HCEC 1CT (cell line): Measurements from ENCODE around the gene EVL.

Source experiments
- DNase-seq: peaks from one replicate; pipeline ENCODE4 v3.0.0-alpha.2; 2017

The EVL gene

GRCh38 chr14:100067971-100068959 is 3.0 kb downstream of the EVL start:
- DNase-seq: no peak

DNA sequence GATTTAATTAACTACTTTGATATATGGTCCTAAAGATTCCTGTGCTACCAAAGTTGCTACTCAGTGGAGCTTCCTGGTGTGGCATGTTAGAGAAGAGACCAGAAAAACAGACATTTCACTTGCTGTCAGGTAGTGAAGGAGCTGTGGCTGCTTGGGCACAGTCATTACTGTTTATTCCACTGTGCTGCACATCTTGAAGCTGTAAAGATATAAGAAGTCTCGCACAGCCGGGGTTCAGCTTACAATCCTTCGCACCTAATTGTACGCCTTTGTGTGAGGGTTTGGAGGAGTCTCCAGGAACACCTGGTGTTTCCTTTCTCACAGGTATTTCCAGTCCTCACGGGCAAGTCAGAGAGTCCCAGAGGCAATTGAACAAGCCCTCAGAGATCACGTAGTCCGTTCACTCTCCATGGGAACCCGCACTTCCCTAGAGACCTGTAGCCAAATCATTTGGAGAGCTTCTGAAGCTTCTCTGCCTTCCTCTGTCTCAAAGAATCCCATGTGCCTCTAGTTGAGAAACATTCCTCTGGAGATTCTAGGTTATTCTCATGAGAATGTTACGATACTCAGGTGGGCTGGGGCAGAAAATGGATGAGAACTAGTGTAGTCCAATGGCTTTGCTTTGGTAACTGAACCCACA is 4.1 kb downstream of the EVL start:
- DNase-seq: no peak

DNA sequence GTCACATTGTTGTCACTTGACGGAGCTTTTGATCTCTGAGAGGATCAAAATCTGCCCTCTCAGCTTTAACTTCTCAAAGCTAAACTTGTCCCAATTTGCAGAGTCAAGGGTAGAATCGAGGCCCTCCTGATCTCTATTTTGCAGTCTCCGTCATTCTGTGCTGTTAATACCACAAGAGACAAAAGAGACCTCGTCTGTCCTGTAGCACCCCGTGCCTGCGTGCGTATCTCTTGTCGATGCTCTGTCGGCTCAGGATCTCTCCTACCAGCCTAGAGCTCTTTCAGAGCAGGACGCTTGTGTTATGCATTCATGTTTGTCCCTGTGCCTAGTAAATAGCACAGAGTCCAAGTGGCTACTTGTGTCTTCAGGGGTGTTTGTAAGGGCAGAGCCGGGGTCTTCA is 5.1 kb downstream of the EVL start:
- DNase-seq: no peak

GRCh38 chr14:100071545-100071944 is 6.3 kb downstream of the EVL start:
- DNase-seq: no peak

GRCh38 chr14:100072783-100073346 is 7.6 kb downstream of the EVL start:
- no peak for DNase-seq

- no peak for DNase-seq
These were observed 8.6 kb downstream of the EVL start for GRCh38 chr14:100073576-100074430.

DNA sequence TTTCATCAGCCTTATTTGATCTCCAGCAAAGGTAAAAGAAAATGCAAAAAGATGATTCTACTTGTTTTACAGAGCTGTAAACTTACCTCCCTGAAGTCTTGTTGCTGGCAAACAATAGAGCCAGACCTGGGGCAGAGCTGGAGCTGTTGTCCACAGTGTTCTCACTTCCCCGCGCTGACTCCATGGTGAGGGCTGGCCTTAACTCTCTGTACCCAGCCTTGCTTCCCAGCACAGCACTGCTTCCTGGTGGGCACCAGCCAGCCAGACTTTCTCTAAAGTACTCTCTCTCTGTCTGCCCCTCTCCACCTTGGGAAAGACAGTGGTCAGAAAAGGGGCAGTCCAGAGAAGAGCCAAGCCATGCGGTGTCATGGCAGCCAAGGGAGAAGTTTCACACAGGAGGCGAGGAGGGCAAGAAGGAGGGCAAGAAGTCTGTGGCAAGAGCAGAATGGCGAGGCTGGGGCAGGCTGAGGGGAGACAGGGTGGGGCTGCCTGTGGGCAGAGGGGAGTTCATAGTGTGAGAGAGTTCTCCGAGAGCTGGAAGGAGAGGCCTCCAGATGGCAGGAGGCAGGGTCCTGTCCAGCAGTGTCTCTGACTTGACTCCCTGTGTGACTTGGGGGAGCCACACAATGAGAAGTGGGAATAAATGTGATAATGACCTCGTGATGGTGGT is 9.3 kb downstream of the EVL start:
- no peak for DNase-seq

- no peak for DNase-seq
These were observed 10.5 kb downstream of the EVL start for GRCh38 chr14:100075681-100076080.

DNA sequence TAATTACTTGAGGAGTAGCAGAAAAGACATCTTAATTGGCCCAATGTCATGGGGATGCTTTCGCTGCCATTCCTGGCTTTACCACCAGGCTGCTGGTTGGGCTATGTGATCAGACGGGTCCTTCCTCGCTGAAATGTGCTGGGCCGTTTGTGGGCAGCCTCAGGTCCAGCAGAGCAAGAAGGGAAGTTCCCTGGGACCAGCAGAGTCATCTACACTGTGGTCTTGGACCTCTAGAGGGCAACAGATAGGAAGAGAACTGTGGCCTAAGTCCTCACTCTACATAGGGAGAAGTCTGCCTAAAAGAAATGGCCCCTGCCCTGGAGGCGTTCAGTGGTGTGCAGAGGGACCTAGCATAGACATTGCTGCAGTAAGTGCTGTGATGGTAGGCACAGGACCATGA is 10.9 kb downstream of the EVL start:
- peak; percentile 46 for DNase-seq

- DNase-seq: peak; percentile 72
These were observed 11.4 kb downstream of the EVL start for GRCh38 chr14:100076606-100077005.

DNA sequence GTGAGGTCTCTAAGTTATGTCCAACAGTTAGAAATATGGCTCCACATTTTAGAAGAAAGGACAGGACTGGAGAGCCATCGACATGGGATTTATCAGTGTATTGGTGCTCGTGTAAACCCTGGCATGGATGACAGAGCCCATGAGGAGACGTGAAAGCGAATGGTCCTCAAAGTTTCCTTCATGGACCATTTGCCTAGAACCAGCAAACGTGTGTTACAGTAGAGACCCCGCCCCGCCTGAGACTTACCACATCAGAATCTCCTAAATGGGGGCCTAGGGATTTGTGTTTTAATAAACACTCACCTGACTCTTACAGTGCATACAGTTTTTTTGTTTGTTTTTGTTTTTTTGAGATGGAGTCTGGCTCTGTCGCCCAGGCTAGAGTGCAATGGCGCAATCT is 12.2 kb downstream of the EVL start:
- no peak for DNase-seq

- no peak for DNase-seq
These were observed 13.1 kb downstream of the EVL start for GRCh38 chr14:100078216-100078803.

- no peak for DNase-seq
These were observed 13.9 kb downstream of the EVL start for GRCh38 chr14:100078997-100079725.

DNA sequence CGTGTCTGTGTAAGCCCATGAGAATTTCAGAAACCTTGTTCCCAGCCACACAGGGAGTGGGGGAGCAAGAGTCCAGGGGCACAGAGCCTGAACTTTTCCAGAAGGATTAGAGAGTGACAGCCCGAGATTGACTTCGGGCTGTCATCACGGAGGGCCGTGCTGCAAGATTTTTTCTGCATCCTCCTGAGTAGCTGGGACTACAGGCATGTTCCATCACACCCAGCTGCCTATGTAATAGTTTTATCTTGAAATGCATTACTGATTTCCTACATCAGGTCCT is 14.4 kb downstream of the EVL start:
- DNase-seq: no peak

- no peak for DNase-seq
These were observed 15.0 kb downstream of the EVL start for GRCh38 chr14:100080206-100080605.

DNA sequence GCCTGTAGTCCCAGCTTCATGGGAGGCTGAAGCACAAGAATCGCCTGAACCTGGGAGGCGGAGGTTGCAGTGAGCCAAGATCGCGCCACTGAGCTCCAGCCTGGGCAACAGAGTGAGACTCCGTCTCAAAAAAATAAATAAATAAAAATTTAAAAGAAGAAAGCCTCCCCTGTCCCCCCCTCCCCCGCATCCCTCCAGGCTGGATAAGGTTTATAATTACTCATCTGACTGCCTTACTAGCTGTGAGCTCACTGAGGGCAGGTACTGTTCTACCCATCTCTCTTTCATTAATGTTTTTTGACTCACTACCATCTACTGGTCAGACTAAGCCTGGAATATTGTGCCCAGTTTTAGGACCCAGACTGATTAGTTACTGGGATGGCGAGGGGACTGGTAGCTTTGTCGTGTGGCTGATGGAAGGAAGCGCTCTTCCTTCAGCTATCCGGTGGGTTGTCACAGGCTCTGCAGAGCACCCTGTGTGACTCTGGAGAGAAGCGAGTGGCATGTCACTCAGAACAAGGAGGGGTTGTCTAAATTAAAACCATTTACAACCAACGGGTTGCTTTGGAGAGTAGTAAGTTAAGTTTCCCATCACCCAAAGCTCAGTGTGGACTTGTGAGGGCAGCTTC is 16.9 kb downstream of the EVL start:
- no peak for DNase-seq

- DNase-seq: no peak
These were observed 17.5 kb downstream of the EVL start for GRCh38 chr14:100082723-100083122.

DNA sequence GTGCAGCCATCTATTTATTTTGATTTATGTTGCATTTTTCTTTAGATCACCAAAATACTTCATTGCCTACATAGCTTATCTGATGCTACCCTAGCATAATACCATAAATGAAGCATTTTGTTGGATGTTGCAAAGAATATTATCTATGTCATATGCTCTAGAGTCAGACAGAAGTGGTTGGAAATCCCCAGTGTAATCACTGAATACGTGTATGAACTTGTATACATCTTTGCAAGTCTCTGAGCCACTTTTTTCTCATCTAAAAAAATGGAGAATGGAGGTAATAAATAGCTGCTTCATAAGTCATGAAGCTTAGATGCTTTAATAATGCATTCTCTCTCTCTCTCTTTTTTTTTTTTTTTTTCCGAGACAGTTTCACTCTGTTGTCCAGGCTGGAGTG is 18.5 kb downstream of the EVL start:
- no peak for DNase-seq

GRCh38 chr14:100084591-100084990 is 19.4 kb downstream of the EVL start:
- no peak for DNase-seq

DNA sequence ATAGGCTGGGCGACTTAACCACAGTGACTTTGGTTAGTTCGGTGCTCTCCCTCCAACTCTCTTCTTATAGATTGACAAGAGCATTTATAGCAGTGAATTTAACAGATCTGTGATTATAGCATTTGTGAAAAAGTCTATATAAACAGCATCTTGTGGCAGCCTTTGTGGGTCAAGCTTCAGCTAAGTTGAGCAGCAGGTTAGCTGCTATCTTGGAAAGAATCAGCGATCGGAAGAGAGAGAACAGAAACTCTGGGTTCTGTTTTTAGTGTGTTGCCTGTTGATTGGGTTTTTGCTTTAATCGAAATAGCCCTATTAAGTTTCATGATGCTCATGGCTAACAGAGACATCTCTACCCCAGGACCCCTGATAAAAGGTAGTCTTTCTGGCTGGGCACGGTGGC is 20.2 kb downstream of the EVL start:
- DNase-seq: no peak

GRCh38 chr14:100086361-100086760 is 21.1 kb downstream of the EVL start:
- no peak for DNase-seq
